GM12864 (cell line): ENCODE data around the gene PYDC1.

ENCODE experiments used
- DNase-seq: peaks from one replicate; pipeline ENCODE4 v3.0.0-alpha.2; 2011; ENCODE audit warnings: low read depth
- H3K4me3 ChIP-seq: 2 replicates; pipeline ENCODE4 v1.5.1; 2011; ENCODE audit warnings: mild to moderate bottlenecking, low read depth, low read length, control low read depth
- CTCF ChIP-seq: IDR thresholded peaks from 2 replicates; pipeline ENCODE4 v1.5.1; 2011; ENCODE audit warnings: low read depth, mild to moderate bottlenecking, moderate library complexity, low read length, control low read depth, inconsistent platforms; ENCODE audit errors: missing control alignments

The PYDC1 gene

GRCh38 chr16:31242206-31242605 is 25.3 kb upstream of the PYDC1 start:
- DNase-seq: no peak
- TF ChIP-seq CTCF: no peak
- no peak overlapping the region for H3K4me3 ChIP-seq

GRCh38 chr16:31238041-31238440 is 21.1 kb upstream of the PYDC1 start:
- TF ChIP-seq CTCF: no peak
- H3K4me3 ChIP-seq: no peak overlapping the region
- no peak for DNase-seq

GRCh38 chr16:31229501-31229900 is 12.6 kb upstream of the PYDC1 start:
- no peak for DNase-seq
- no peak for TF ChIP-seq CTCF
- H3K4me3 ChIP-seq: no peak overlapping the region

- no peak for DNase-seq
Observed at GRCh38 chr16:31228206-31228605, 11.3 kb upstream of the PYDC1 start.

GRCh38 chr16:31225193-31225592 is 8.3 kb upstream of the PYDC1 start:
- DNase-seq: no peak
- no peak overlapping the region for H3K4me3 ChIP-seq
- TF ChIP-seq CTCF: no peak

More at GRCh38 chr16:31228206-31228605, 11.3 kb upstream of the PYDC1 start:
- TF ChIP-seq CTCF: no peak
- H3K4me3 ChIP-seq: no peak overlapping the region

GRCh38 chr16:31224092-31224955 is 7.4 kb upstream of the PYDC1 start:
- no peak overlapping the region for H3K4me3 ChIP-seq
- TF ChIP-seq CTCF: no peak
- no peak for DNase-seq

GRCh38 chr16:31223044-31223443 is 6.1 kb upstream of the PYDC1 start:
- H3K4me3 ChIP-seq: no peak overlapping the region
- TF ChIP-seq CTCF: no peak
- DNase-seq: no peak
